GM18499 (cell line): ENCODE results near the gene TSR2.
"Not testable (repeated sequence)": the region's sequence is repeated elsewhere in the genome, so short reads cannot be mapped to it uniquely, and the experiment has no call there.

Experiments used
- ATAC-seq: cut with Tn5 transposase; IDR thresholded peaks from one replicate; pipeline ENCODE4 v1.9.1; 2021; ENCODE audit warnings: moderate number of reproducible peaks; ENCODE audit not compliant: insufficient read depth, unreplicated experiment

Gene TSR2

DNA sequence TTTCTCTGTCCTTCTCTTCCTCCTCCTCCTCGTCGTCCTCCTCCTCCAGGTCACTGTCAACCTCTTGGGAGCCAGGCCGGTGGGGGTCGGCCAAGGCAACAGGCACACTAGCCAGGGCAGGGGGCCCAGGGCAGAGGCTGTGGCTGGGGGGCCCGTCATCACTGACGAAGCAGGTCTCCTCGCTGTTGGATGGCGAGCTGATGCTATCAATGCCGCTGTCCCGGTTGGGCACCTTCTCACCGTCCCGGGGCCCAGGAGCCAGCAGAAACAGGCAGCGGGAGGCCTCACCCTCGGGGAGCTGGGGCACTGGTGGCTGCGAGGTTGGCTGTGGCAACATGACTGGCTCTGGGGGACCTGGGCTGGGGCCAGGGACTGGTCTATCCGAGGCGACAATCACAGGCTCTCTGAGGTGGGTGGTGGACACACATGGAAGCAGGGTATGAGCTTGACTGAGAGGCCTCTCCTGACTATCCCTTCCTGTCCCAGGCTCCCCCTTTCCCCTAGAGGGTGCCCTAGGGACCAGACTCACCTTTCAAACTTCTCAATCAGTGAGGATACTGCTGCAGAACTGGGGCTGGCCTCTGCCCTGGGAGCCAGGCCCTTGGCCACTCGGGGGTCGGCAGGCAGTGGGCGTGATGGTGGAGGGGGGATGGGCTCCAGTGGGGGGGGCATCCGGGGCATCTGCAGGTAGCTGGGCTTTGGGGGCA, 30.0 kb downstream of the TSR2 start:
- no peak for ATAC-seq

DNA sequence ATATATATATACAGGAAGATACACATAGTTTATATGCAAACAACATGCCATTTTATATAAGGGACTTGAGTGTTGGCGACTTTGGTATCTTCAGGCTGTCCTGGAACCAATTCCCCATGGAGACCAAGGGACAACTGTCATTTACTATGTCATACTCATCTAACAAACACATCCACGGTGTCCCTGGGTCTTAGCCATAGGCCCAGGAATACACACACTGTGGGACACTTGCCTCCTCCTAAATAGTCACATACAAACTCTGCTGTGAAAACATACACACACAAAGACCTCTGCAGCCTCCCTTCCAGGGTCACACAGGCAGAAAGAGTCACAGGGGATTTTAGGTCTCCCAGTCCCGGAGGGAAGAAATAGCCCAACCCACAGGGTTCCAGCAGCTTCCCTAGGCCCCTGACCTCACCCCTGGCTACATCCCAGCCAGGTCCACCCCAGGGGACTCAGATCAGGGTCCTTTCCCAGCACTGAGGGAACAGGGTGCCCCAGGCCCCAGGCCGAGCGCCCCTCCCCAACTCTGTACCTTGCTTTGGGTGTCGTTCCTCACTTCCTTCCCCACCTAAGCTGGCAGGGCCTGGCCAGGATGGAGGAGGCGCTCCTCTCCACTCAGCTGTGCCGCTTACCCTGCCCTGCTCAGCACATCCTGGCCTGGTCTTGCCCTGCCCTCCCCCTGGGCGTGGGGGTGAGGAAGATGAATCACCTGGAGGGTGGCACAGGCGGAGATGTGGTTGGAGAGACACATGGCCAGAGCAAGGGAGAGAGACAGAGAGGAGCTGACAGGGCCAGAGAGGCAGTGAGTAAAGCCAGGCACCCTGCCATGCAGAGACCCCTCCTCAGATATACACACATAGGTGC, 34.0 kb downstream of the TSR2 start:
- no peak for ATAC-seq

DNA sequence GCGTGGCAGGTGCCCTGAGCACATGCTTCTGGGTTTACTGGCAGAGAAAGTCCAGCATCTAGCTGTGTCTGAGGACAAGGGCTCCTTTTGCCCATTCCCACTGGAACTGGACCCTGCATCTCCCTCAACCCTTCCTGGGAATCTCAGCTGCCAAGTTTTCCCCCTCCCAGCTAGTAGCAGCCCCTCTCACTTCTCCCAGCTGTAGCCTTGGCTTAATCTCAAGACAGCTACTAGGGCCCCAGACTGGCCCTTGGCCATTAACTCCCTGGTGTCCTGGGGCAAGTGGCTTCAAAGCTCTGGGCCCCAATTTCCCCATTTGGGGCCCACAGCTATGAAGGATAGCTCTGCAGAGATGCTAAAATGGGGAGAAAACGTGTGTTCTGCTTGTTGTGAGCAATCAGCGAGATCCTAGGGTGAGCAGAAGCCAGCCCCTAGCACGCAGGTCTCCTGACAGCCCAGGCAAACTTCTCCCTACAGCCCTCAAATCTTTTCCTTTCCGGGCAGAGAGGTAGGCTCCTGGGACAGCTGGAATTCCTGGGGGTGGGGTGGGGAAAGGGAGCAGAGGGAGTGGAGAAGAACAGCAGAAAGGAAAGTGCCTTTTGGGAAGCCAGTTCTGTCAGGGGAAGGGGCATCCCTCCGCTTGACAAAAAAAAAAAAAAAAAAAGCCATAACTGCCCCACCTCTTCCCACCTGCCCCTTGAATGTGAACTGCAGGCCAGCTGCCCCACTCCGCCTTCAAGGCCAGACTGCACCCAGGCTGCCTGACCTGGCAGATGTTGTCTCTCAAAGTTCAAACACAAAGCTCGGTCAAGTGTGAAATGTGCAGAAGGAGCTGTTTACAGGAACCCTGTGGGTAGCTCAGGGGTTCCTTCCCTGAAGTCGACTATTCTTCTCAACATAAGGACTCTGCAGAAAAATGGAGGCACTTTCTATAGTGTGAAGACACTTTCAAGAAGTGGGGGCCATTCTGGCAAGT, 39.2 kb downstream of the TSR2 start:
- ATAC-seq, result no peak

DNA sequence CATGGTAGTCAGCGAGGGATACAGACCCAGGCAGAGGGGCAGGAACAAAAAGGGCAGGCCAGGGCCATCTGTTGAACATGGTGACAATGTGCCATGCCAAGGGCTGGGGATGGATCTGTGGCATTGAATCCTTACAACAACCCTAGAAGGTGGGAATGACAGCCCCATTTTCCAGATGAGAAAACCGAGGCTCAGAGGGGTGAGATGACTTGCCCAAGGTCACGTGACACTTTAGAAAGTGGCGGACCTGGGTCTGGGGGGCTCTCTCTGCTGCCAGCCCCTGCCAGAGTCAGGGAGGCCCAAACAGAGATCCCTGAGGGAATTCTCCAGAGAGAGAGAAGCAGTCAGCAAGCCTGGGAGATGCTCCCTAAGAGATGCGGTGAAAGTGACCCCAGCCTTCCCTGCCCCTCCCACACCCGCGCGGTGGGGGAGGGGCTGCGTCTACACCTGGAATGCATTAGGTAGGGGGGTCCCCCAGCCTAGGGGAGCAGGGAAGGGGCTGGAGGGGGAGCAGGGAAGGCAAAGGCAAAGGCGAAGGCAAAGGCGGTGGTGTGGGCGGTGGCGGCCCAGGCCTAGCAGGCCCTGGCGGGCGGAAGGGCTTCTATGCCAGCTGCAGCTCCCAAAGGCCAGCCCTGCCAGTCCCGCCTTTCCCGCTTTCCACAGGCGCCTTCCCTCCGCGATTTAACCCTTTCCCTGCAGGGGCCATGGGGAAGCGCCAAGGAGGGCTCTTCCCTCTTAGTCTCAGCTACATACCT, 42.8 kb downstream of the TSR2 start:
- no peak for ATAC-seq

DNA sequence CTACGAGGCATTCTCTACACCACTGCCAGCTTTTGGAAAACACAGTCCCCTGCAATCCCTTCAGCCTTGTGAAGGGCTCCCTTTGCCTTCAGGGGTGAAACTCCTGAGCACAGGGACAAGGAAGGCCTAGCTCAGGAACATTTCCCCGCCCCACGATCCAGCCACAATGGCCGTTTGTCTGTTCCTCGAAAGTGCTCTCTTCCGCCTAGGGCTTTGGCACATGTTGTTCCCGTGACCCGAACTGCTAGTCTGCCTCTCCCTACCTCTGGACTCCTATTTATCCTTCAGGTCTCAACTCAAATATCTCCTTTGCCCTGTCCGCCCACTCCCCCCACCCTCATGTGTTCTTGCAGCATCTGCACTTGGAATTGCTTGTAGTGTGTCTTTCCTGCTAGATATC, 43.7 kb downstream of the TSR2 start:
- no peak for ATAC-seq

DNA sequence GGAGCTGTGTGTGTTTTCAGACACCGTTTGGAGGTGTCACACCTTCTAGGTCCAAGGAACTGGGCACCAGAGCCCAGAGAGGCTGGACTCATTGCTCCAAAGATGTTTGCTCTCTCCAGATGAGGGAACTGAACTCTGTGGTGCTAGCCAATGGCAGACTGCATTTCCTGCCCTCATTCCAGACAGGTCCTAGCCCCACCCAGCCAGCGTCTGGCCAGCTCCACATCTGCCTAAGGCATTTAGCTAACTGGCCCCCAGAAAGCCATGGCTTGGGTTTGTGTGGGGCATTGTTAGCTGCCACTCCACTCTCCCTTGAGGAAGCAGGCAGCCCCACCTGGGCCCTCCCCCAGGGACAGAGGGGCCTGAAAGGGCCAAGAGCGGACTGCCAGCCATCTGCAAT, 44.5 kb downstream of the TSR2 start:
- ATAC-seq, result no peak

DNA sequence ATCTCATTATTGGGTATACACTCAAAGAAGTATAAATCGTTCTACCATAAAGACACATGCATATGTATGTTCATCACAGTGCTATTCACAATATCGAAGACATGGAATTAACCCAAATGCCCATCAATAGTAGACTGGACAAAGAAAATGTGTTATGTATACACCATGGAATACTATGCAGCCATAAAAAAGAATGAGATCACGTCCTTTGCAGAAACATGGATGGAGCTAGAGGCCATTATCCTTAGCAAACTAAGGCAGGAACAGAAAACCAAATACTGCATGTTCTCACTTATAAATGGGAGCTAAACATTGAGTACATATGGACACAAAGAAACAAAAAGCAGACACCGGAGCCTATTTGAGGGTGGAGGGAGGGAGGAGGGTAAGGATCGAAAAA, 49.6 kb downstream of the TSR2 start:
- ATAC-seq, result not testable (repeated sequence)

DNA sequence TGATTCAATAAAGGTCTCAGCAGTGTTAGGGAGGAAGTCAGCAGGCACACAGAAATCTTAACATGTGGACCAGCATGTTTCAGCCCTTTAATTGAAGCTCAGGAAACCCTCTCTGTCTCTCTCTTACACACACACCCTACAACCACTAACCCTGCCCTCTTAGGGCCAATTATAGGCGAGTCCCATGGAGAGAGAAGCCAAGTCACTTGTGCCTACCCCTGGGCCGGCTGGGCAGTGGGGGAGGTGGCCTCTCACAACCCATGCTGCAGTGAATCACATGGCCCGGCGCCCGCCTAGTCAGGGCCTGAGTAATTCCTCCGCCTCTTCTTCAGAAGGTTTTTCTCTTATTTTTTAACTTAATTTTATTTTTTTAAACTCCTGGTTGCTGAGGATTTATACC, 52.1 kb downstream of the TSR2 start:
- ATAC-seq, result no peak

DNA sequence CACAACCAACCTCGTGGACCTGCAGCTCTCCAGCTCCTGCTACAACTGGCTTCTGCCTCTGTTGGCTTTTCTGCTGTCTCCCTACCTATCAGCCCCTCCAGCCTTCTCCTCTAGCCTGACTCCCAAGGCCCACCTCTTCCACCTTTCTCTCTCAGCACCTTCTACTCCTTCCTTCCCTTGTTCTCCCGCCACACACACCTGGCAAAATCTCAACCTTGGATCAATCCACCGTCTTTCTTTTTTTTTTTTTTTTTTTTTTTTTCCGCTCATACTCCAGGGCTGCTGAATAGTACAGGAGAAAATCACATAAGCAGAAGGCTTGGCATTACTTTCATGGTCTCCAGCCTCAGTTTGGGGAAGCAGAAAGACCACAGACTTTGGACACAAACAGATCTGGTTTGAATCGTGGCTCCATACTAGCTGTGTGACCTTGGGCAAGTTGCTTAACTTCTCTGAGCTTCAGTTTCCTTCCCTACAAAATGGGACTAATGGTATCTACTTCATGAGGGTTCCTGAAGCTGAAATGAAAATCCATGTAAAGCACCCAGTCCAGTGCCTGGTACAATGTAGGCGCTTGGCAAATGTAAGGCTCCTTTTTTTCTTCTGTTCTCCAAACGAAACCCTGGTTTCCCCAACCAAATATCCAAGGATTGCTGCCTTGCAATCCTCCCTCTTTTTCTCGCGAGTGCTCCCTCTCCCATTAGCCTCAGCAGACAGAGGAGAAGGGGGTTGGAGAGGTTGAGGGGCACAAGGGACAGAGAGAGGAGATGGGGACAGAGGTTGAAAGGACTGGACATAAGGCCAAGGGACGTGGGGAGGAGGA, 54.2 kb downstream of the TSR2 start:
- no peak for ATAC-seq
